HUDEP-2 (cell line): ENCODE measurements around the gene CYB5R3.
A peak's percentile ranks its signal among the peaks of the same experiment; 100 is the strongest.
"Not testable (repeated sequence)": the region's sequence is repeated elsewhere in the genome, so short reads cannot be mapped to it uniquely, and the experiment has no call there.

ENCODE experiments used
- DNase-seq, 76 experiments: peaks; one replicate each; lab custom pipeline; 2025; ENCODE audit not compliant: unreplicated experiment in 76 of 76; lab: John Stamatoyannopoulos, UW

CYB5R3 gene

GRCh38 chr22:42679691-42680090 lies 30.5 kb upstream of the CYB5R3 start:
- no peak for DNase-seq

- no peak for DNase-seq
Measured at GRCh38 chr22:42678894-42679293, 29.7 kb upstream of the CYB5R3 start.

DNA sequence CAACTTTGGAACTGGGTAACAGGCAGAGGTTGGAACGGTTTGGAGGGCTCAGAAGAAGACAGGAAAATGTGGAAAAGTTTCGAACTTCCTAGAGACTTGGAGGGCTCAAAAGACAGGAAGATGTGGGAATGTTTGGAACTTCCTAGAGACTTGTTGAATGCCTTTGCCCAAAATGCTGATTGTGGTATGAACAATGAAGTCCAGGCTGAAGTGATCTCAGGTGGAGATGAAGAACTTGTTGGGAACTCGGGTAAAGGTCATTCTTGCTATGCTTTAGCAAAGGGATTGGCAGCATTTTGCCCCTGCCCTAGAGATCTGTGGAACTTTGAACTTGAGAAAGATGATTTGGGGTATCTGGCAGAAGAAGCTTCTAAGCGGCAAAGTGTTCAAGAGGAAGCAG lies 28.7 kb upstream of the CYB5R3 start:
- not testable (repeated sequence) for DNase-seq

- no peak for DNase-seq
Measured at GRCh38 chr22:42676059-42676607, 26.9 kb upstream of the CYB5R3 start.

DNA sequence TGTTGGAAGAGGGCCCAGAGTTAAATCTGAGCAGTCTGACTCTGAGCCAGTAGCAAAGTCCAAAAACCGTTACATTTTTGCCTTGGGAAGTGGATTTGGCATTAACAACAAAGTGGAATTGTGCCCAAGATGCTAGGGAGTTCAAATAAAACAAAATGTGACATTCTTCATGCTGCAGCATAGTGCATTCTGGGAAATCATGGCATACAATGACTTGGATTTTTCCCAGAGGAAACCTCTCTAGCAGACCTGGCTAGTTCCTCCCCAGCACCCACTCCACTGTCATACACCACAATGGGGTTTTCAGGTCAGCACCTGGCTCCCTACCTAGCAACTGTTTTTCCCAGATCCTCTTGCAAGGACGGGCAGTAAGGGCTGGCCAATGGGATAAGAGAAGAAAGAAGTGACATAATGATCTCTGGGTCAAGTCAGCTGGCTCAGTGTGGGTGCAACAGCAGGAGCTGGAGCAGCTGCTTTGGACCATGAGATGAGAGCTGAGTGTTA lies 24.8 kb upstream of the CYB5R3 start:
- no peak for DNase-seq

DNA sequence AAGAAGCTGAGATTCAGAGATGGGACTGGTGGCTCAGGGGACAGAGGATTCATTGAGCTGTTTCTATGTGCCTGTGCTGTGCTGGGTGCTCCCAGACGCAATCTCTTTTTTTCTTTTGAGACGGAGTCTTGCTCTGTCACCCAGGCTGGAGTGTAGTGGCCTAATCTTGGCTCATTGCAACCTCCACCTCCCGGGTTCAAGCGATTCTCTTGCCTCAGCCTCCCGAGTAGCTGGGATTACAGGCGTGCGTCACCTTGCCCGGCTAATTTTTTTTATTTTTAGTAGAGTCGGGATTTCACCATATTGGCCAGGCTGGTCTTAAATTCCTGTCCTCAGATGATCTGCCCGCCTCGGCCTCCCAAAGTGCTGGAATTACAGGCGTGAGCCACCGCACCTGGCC lies 23.9 kb upstream of the CYB5R3 start:
- DNase-seq = not testable (repeated sequence)

DNA sequence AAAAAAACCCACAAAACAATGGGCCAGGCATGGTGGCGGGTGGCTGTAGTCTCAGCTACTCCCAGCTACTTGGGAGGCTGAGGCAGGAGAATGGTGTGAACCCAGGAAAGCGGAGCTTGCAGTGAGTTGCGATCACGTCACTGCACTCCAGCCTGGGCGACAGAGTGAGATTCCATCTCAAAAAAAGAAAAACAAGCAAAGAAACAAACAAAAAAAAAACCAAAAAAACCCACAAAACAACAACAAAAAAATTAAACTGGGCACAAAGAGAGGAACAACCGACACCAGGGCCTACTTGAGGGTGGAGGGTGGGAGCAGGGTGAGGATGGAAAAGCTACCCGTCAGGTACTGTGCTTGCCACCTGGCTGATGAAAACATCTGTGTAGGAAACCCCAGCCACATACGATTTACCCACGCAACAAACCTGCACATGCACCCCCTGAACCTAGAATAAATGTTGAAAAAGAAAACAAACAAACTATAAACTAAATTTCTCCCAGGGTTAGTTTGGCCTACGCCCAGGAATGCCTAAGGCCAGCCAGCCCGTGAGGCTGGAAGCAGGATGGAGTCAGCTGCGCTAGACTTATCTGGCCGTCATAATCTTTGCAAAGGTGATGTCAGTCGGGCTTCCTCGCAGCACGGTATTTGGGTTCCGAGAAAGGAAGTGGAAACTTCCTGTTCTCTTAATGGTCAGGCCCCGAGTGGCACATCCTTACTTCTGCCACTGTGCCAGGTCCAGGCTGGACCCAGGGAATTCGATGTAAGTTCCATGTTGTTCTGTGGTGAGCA lies 21.9 kb upstream of the CYB5R3 start:
- no peak for DNase-seq

GRCh38 chr22:42670046-42670445 lies 20.9 kb upstream of the CYB5R3 start:
- no peak for DNase-seq

DNA sequence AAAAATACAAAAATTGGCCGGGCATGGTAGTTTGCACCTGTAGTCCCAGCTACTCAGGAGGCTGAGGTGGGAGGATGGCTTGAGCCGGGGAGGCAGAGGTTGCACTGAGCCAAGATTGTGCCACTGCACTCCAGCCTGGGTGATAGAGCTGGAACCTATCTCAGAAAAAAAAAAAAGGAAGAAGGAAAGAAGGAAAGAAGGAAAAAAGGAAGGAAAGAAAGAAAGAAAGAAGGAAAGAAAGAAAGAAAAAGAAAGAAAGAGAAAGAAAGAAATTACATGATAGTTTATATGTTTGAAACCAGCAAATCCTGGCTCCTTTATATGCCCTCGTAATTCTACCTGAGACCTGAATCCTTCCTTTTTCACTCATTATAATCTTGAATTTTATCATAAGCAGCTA lies 17.2 kb upstream of the CYB5R3 start:
- not testable (repeated sequence) for DNase-seq

DNA sequence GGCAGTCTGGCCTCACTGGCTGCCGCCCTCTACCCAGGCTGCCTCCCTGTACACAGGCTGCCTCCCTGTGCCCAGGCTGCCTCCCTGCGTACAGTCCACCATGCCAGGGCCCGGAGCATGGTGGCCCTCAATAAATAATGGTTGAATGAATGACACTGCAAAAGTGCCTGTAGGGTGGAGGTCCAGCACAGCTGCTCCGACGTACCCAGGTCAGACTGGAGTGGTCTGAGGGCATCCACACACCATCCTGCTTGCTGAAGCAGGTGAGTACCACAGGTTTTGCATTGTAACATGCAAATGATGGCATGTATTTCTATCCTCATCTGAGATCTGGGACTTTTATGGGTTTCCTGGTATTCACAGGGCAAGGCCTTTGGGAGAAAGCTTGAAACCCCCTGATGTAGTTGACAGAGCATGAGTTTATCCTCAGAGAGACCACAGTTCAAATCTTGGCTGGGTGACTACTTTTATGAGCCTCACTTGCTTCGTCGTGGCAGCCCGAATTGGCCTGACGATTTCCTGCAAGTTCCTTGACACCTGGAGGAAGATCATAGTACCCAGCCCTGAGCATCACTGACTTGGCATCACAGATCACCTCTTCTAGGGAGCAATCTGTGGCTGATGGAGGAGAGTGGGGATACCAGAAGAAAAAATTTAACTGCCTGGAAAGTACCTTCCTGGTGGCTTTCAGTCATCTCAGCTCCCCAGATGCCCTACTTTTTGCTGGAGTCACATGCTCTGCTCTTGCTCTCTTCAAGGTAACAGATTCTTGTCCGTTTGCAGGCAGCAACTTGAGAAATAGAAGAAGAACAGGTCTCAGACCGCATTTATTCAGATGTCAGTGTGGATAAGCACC lies 16.0 kb upstream of the CYB5R3 start:
- peak in 1 of 76 experiments; percentile 19 for DNase-seq

- peak in 60 of 76 experiments; percentile 19 to 76 (median 56) for DNase-seq
Measured at GRCh38 chr22:42661985-42662831, 13.0 kb upstream of the CYB5R3 start.

DNA sequence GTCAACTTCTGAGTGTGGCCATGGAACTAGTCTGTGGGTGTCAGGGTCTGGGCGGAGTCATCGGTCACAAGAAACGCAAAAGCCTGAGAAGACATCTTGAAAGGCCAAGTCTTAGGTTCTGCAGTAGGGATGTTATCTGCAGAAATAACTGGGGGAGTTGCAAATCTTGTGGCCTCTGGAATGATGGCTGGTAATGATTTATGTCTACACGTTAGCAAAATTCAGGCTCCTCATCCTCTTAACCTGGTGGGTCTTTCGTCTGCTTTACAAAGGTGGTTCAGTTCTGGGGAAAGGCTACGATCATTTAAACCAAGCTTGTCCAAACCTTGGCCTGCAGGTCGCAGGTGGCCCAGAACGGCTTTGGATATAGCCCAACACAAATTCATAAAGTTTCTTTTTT lies 7.4 kb upstream of the CYB5R3 start:
- DNase-seq = no peak

GRCh38 chr22:42655693-42656092 lies 6.5 kb upstream of the CYB5R3 start:
- no peak for DNase-seq

DNA sequence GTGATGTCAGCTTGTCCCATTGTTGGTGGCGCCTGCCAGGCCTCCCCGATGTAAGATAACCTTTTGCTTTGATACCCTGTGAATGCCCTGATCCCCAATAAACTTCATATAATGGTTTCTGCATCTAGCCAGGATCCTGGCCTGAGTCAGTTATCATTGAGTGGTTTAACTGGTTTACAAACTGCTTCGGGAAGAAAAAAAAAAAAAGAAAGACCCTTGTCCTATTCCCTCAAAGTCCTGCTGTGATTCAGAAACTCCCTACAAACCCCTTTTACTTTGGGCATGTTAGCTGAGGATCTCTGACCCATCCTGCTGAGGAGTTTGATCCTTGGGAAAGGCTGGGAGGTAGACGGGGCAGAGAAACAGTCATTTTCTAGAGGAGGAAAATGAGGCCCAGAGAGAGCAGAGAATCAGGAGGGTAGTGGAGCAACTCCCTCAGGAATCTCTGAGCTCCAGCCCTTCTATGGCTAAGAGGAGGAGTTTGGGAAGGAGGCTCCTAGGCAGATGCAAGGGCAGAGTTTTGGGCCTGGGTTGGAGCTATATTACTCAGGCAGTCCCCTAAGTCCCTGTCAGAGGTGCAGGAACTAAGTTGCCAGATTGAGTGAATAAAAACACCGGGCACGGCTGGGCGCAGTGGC lies 5.4 kb upstream of the CYB5R3 start:
- no peak for DNase-seq

GRCh38 chr22:42653999-42654398 lies 4.8 kb upstream of the CYB5R3 start:
- DNase-seq = no peak

DNA sequence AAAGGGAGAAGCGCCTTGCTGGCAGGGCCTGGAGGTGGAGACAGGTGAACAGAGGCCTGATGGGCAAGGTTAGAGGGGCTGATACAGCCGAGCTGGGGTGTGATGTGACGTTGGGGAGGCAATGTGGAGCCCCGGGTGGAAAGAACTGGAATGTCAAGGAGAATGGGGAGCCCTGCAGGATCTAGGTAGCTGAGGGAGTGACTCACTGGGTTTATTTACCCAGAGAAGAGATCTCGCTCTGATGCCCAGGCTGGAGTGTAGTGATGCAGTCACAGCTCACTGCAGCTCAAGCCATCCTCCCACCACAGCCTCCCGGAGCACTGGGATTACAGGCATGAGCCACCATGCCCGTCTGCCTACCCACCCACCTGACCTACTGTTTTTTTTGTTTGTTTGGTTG lies 1.9 kb upstream of the CYB5R3 start:
- DNase-seq = no peak

DNA sequence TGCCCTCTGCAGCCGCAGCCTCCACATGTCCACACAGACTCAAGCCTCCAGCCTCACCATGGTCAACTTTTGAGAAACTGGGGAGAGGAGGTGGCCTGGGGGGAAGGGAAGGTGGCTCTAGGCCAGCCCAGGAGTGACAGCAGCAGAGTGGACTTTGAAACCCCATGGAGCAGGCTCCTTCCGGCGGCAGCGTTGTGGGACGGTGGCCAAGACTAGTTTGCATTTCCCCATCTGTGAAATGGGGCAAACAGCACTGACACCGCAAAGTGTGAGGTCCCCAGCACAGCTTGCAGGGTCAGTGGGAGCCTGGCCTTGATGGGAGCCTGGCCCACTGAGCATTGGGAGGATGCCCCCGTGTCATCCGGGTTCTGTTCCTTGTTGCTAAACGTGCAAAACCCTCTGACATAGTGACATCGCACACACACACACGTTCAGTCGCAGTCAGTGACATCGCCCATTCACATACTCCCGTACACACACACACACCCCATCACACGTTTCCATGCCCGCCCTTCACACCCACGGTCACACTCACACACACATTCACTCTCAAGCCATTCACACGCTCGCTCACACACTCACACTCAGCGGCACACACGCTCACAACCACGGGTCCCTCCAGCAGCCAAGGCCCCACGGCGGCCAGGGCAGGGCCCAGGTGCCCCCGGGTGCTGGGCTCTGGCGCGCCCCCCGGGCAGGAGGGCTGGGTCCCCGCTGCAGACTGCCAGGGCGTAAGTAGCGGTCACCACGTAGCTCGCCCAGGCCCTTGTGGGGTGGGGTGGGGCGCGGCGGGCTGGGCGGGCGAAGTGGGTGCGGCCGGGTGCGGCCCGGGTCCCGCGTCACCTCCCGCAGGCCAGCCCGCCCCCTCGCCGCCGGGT lies 585 bp downstream of the CYB5R3 start:
- peak in 49 of 76 experiments; percentile 6 to 75 (median 59) for DNase-seq

GRCh38 chr22:42648017-42648367 lies 1.2 kb downstream of the CYB5R3 start:
- DNase-seq = no peak
